Sigmoid colon (tissue), 7 donors: ENCODE measurements around the gene SLC26A8. TPM values are rescaled to one million over a fixed set of nuclear protein-coding genes. Genes with fewer than 3 reads are reported as not detected.

ENCODE experiments used
- DNase-seq: peaks from one replicate; pipeline ENCODE4 v3.0.0-alpha.2; 2019
- H3K27ac ChIP-seq, 4 donors: fragments of 200-600 bp; sonication (generic); one replicate each; pipeline ENCODE4 v1.5.1; 2016 to 2019; ENCODE audit warnings: mild to moderate bottlenecking in 1 of 4
- H3K27me3 ChIP-seq, 3 donors: fragments of 200-600 bp; sonication (generic); one replicate each; pipeline ENCODE4 v1.5.1; 2019; ENCODE audit warnings: mild to moderate bottlenecking in 1 of 3
- H3K36me3 ChIP-seq, 4 donors: fragments of 200-600 bp; sonication (generic); one replicate each; pipeline ENCODE4 v1.5.1; 2016 to 2019
- H3K4me1 ChIP-seq, 4 donors: fragments of 200-600 bp; sonication (generic); one replicate each; pipeline ENCODE4 v1.5.1; 2017 to 2019
- H3K4me3 ChIP-seq, 4 donors: fragments of 200-600 bp; sonication (generic); one replicate each; pipeline ENCODE4 v1.5.1; 2017 to 2019; ENCODE audit warnings: mild to moderate bottlenecking in 2 of 4, moderate library complexity in 1 of 4
- H3K9me3 ChIP-seq, 4 donors: fragments of 200-600 bp in 3 of 4; sonication (generic) in 3 of 4; one replicate each; pipeline versions ENCODE4 v1.5.1 to v1.6.1; 2013 to 2019
- CTCF ChIP-seq, 4 experiments: fragments of 450-650 bp in 3 of 4; fragments of 200-600 bp in 1 of 4; IDR thresholded peaks; one replicate each; pipeline ENCODE4 v1.5.1; 2016 to 2019; ENCODE audit warnings: antibody characterized with exemption in 4 of 4, mild to moderate bottlenecking in 3 of 4, moderate library complexity in 2 of 4
- EP300 ChIP-seq, 4 donors: sonication (generic); formaldehyde crosslinking; IDR thresholded peaks; one replicate each; pipeline ENCODE4 v1.6.1; 2017; ENCODE audit warnings: antibody characterized with exemption in 4 of 4
- POLR2A ChIP-seq, 2 donors: fragments of 450-650 bp; IDR thresholded peaks; one replicate each; pipeline ENCODE4 v1.6.1; 2016; ENCODE audit warnings: antibody characterized with exemption in 2 of 2, mild to moderate bottlenecking in 2 of 2, moderate library complexity in 2 of 2
- POLR2AphosphoS5 ChIP-seq, 4 donors: sonication (generic); formaldehyde crosslinking; IDR thresholded peaks; one replicate each; pipeline ENCODE4 v1.6.1; 2017; ENCODE audit warnings: antibody characterized with exemption in 4 of 4
- WGBS, 2 donors: extraction: QIAGEN DNeasy Blood & Tissue Kit; methylation state at CpG; one replicate each; pipeline ENCODE4 v1.1.7; 2013; 5-methylcytosine and 5-hydroxymethylcytosine counted together
- intact Hi-C: fragments of 100-400 bp; cut with DNase I; formaldehyde crosslinking; loops from one replicate; pipeline ENCODE4 v1.15.1; 2023
- polyA plus RNA-seq, 3 donors: library from polyadenylated mRNA; stranded (reverse); fragments of 200-250 nt; gene quantifications; one replicate each; pipeline ENCODE4 v1.2.3, GENCODE V29; 2013
- total RNA-seq, 4 donors: library from RNA; depleted of rRNA; stranded (reverse); fragments of >200 nt; gene quantifications; one replicate each; pipeline ENCODE4 v1.1.0, GENCODE V29; 2016
- donor health status: healthy with polysubstance abuse.
- donor health status: Bipolar disorder and iron deficiency.
- donor health status: healthy.

Gene SLC26A8
- total and polyA plus RNA-seq, 7 donors, result 0.10 TPM; not detected in 6

GRCh38 chr6:35907750-35908149 is 116.7 kb downstream of the SLC26A8 start:
- 71 to 74% methylated on average over 6 of the region's 6 CpGs for WGBS, 2 donors
- H3K27me3 ChIP-seq, result no peaks in the 10 kb centered on the region
- DNase-seq, result no peak
- H3K4me3 ChIP-seq, result no peak overlapping the region
- no peaks in the 10 kb centered on the region for H3K9me3 ChIP-seq
- peaks cover 0 to 6% (median 0%) of the 10 kb centered on the region in 4 donors for H3K36me3 ChIP-seq
- H3K27ac ChIP-seq, result no peak overlapping the region
- intact Hi-C loops, result no loop called here
- no peaks in the 10 kb centered on the region for H3K4me1 ChIP-seq
- no peak for TF ChIP-seq POLR2A (IDR thresholded peaks at IDR 0.05)
- TF ChIP-seq EP300 (IDR thresholded peaks at IDR 0.05), result no peak
- TF ChIP-seq POLR2AphosphoS5 (IDR thresholded peaks at IDR 0.05), result no peak
- no peak for TF ChIP-seq CTCF (IDR thresholded peaks at IDR 0.05)

GRCh38 chr6:35906499-35906846 is 118.0 kb downstream of the SLC26A8 start:
- no peak for TF ChIP-seq CTCF (IDR thresholded peaks at IDR 0.05)
- Histone ChIP-seq H3K27ac (no peak overlapping the region), H3K9me3 (no peaks in the 10 kb centered on the region), H3K4me3 (no peak overlapping the region), H3K36me3 (peaks cover 0 to 6% (median 0%) of the 10 kb centered on the region in 4 donors), H3K27me3 (no peaks in the 10 kb centered on the region), H3K4me1 (no peaks in the 10 kb centered on the region)
- intact Hi-C loops, result no loop called here
- DNase-seq, result no peak
- 85 to 92% methylated on average over 2 of the region's 2 CpGs for WGBS, 2 donors

DNA sequence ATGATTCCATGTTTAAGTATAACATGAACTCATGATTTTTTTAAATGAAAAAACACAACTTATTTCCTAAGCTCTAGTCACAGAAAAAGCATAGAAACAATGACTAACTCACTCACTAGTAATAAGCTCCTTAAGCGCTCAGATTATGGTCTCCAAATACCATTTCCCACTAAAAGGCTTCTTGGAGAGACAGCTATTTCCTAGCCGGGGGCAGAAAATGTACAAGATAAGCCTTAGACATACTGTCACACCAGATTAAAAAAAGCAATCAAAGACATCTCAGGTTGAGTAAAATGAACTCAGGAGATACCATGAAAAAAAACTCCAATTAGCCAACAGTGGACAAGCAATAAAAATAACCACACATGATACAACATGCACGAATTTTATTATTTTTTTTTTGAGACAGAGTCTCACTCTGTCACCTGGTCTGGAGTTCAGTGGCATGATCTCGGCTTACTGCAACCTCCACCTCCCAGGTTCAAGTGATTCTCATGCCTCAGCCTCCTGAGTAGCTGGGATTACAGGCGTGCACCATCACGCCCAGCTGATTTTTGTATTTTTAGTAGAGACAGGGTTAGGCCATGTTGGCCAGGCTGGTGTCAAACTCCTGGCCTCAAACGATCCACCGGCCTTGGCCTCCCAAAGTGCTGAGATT is 118.5 kb downstream of the SLC26A8 start:
- H3K36me3 ChIP-seq, result peaks cover 0 to 6% (median 0%) of the 10 kb centered on the region in 4 donors
- no peak overlapping the region for H3K27ac ChIP-seq
- no peaks in the 10 kb centered on the region for H3K9me3 ChIP-seq
- no peak overlapping the region for H3K4me3 ChIP-seq
- 74 to 83% methylated on average over 8 of the region's 8 CpGs for WGBS, 2 donors
- intact Hi-C loops, result no loop called here
- no peaks in the 10 kb centered on the region for H3K4me1 ChIP-seq
- no peak for DNase-seq
- H3K27me3 ChIP-seq, result no peaks in the 10 kb centered on the region
- no peak for TF ChIP-seq POLR2A (IDR thresholded peaks at IDR 0.05)
- TF ChIP-seq EP300 (IDR thresholded peaks at IDR 0.05), result no peak
- no peak for TF ChIP-seq POLR2AphosphoS5 (IDR thresholded peaks at IDR 0.05)
- TF ChIP-seq CTCF (IDR thresholded peaks at IDR 0.05), result no peak

DNA sequence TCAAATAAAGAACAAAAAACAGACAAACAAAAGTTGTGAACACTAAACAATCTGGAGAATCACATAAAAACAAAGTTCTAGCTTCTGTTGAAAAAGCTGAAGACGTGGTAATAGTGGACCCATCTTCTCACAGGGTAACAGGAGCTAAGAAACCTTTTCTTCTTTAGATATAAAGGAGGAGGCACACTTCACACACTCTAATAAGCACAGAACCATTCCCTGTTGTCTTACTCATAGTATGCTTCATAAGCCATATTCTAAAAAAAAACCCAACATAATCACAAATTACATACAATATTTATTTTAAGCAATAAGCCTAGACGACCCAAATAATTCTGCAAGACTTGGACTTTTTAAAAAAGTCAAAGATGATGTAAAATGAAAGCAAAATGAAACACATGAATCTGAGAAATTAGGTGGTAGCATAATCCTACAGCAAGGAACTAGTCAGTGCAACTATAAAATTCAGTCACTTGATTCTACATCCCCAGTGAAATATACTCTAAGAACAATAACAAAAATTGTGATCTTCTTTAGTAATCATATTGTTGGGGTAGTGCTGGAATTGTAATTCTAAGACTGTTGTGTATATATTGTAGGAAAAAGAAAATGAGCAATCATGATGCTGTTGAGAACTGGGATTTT is 119.2 kb downstream of the SLC26A8 start:
- H3K4me1 ChIP-seq, result no peaks in the 10 kb centered on the region
- no peaks in the 10 kb centered on the region for H3K27me3 ChIP-seq
- H3K36me3 ChIP-seq, result peaks cover 0 to 6% (median 0%) of the 10 kb centered on the region in 4 donors
- TF ChIP-seq CTCF (IDR thresholded peaks at IDR 0.05), result no peak
- no peak for TF ChIP-seq POLR2AphosphoS5 (IDR thresholded peaks at IDR 0.05)
- TF ChIP-seq EP300 (IDR thresholded peaks at IDR 0.05), result no peak
- TF ChIP-seq POLR2A (IDR thresholded peaks at IDR 0.05), result no peak
- H3K9me3 ChIP-seq, result no peaks in the 10 kb centered on the region
- intact Hi-C loops, result no loop called here
- no peak for DNase-seq
- H3K4me3 ChIP-seq, result no peak overlapping the region
- WGBS, 2 donors, result 52 to 70% methylated on average over 2 of the region's 2 CpGs
- H3K27ac ChIP-seq, result no peak overlapping the region
